Mucosa of descending colon (tissue), 3 donors: ENCODE data around the gene MYMK. TPM values are rescaled to one million over a fixed set of nuclear protein-coding genes. Genes with fewer than 3 reads are reported as not detected.

Experiments
- ATAC-seq: fragments of 200-7000 bp; cut with Tn5 transposase; one replicate; pipeline ENCODE4 v1.9.1; 2020; ENCODE audit warnings: mild to moderate bottlenecking, moderate library complexity
- DNase-seq, 3 donors: peaks; one replicate each; pipeline ENCODE4 v3.0.0-alpha.2; 2020
- H3K36me3 ChIP-seq: fragments of 200-600 bp; one replicate; pipeline ENCODE4 v1.8.0; 2021; ENCODE audit warnings: low read depth, mild to moderate bottlenecking
- H3K4me1 ChIP-seq: fragments of 200-600 bp; one replicate; pipeline ENCODE4 v1.8.0; 2021; ENCODE audit warnings: low read depth, mild to moderate bottlenecking
- H3K4me3 ChIP-seq: fragments of 200-600 bp; one replicate; pipeline ENCODE4 v1.8.0; 2021; ENCODE audit warnings: mild to moderate bottlenecking
- H3K9me3 ChIP-seq: fragments of 200-600 bp; one replicate; pipeline ENCODE4 v1.8.0; 2021; ENCODE audit warnings: mild to moderate bottlenecking
- intact Hi-C, 2 donors: fragments of 100-400 bp; cut with DNase I in 1 of 2; cut with micrococcal nuclease in 1 of 2; formaldehyde crosslinking; loops; one replicate each; pipeline versions ENCODE4 v1.11.0 to v1.11.1; 2022; cut with DNase I, micrococcal nuclease
- total RNA-seq, 3 donors: library from RNA; stranded (reverse); fragmentation: NEBNext Ultra II Directional in 2 of 3; extraction: Animal tissue kit (Norgen Biotek cat#: 25700) in 2 of 3; gene quantifications; one replicate each; pipeline versions ENCODE4 v1.2.1 to v1.2.4, GENCODE V29; 2021 to 2023
- TF ChIP-seq, protein P1 (sequence below): fragments of 200-600 bp; IDR thresholded peaks from one replicate; pipeline ENCODE4 v1.8.0; 2022; ENCODE audit warnings: antibody characterized with exemption, mild to moderate bottlenecking
- donor health status: DM: no; HTN: no; CAD: no; lungs with moderate emphysema.
- donor health status: DM: no; HTN: no; CAD: no.
- donor health status: DM: no; HTN: yes; CAD: no.

The MYMK gene
- total RNA-seq, 3 donors from 2014 or later, result not detected

DNA sequence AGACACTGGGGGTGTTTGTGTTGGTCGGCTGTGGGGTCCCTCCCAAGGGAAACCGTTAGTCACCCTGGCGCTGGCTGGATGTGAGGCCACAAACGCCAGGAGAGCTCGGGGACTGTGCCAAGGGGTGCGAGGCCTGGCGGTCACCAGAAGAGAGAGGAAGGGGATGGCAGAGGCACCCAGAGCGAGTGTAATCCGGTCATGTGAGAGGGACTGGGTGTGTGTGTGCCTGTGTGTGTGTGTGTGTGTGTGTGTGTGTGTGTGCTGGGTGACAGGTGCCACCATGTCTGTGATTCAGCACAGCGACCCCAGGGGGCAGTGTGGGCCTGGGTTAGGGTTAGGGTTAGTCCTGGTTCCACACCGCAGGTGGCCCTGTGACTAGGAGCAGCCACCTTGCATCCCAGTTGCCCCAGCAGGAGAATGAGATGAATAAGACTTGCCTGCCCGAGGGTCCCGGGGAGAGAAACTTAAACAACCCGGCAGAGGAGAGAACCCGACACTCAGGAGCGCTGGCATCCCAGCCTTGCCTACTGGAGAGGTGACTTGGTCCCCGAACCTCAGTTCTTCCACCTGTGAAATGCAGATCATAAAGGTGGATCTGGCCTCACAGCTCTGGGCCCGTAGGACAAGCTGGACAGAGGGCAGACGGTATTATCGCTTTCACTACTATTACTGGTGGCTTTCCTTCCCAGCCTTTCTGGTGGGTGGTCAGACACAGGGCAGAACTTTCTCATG lies 8.3 kb upstream of the MYMK start:
- Histone ChIP-seq H3K9me3 (no peaks in the 10 kb centered on the region), H3K4me3 (no peak overlapping the region), H3K36me3 (no peaks in the 10 kb centered on the region), H3K4me1 (peaks cover 5% of the 10 kb centered on the region)
- DNase-seq (peak; percentile 79 to 88 (median 87)), ATAC-seq (peak; percentile 87)
- intact Hi-C loops, result loop anchor here (5.0 kb wide), 2 partner anchors 184 to 194 kb away; no protein-coding TSS in a partner anchor
- TF ChIP-seq, protein P1, sequence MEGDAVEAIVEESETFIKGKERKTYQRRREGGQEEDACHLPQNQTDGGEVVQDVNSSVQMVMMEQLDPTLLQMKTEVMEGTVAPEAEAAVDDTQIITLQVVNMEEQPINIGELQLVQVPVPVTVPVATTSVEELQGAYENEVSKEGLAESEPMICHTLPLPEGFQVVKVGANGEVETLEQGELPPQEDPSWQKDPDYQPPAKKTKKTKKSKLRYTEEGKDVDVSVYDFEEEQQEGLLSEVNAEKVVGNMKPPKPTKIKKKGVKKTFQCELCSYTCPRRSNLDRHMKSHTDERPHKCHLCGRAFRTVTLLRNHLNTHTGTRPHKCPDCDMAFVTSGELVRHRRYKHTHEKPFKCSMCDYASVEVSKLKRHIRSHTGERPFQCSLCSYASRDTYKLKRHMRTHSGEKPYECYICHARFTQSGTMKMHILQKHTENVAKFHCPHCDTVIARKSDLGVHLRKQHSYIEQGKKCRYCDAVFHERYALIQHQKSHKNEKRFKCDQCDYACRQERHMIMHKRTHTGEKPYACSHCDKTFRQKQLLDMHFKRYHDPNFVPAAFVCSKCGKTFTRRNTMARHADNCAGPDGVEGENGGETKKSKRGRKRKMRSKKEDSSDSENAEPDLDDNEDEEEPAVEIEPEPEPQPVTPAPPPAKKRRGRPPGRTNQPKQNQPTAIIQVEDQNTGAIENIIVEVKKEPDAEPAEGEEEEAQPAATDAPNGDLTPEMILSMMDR, result no peak

- DNase-seq (no peak), ATAC-seq (no peak)
- no peaks in the 10 kb centered on the region for H3K9me3 ChIP-seq
- TF ChIP-seq, protein P1, result no peak
- H3K36me3 ChIP-seq, result no peaks in the 10 kb centered on the region
- no peak overlapping the region for H3K4me3 ChIP-seq
- peaks cover 5% of the 10 kb centered on the region for H3K4me1 ChIP-seq
- intact Hi-C loops, result loop anchor here (5.0 kb wide), 2 partner anchors 186 to 196 kb away; no protein-coding TSS in a partner anchor
Measured at GRCh38 chr9:133531293-133531692, 6.5 kb upstream of the MYMK start.

DNA sequence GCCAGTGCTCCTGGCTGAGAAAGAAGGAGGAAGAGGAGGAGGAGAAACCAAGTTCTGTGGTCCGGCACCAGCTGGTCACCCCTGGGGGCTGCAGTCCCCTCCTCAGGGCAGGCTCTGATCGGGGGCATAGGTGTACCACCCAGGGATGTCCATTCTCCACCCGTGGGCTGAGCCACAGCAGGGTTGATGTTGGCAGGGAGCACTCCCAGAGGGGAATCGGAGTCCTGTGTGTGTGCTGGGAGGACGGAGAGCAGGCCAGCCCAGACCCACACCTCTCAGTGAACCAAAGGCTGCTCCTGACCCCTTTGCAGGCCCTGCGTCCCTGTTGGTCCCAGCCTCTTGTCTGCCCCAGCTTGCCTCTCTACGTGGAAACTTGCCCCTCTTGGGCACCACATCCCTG lies 5.1 kb upstream of the MYMK start:
- no peak for DNase-seq
- no peaks in the 10 kb centered on the region for H3K36me3 ChIP-seq
- no peak overlapping the region for H3K4me3 ChIP-seq
- no peaks in the 10 kb centered on the region for H3K9me3 ChIP-seq
- intact Hi-C loops, result loop anchor here (5.0 kb wide), 2 partner anchors 187 to 197 kb away; no protein-coding TSS in a partner anchor
- ATAC-seq, result no peak
- peaks cover 3% of the 10 kb centered on the region for H3K4me1 ChIP-seq
- TF ChIP-seq, protein P1, result no peak

GRCh38 chr9:133529457-133529856 lies 4.7 kb upstream of the MYMK start:
- no peak overlapping the region for H3K4me3 ChIP-seq
- TF ChIP-seq, protein P1, result no peak
- no peaks in the 10 kb centered on the region for H3K4me1 ChIP-seq
- intact Hi-C loops, result no loop called here
- DNase-seq (no peak), ATAC-seq (no peak)
- no peaks in the 10 kb centered on the region for H3K36me3 ChIP-seq
- H3K9me3 ChIP-seq, result no peaks in the 10 kb centered on the region

DNA sequence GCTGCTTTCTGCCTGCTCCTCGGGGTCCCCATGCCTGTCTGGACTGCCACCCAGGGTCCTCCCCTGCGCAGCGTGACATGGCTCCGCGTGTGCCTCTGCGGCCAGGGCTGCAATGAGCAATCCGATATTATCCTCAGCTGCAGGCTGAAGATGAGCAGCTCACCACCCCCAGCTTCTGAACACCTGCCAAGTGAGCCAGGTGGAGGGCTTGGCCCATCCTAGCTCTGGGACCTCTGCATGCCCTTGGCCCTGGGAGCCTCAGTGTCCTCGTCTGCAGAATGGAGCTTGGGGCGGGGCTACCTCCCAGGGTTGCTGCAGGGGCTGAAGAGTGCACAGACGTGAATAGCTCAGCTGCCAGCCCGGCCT lies 4.1 kb upstream of the MYMK start:
- TF ChIP-seq, protein P1, result no peak
- intact Hi-C loops, result no loop called here
- H3K9me3 ChIP-seq, result no peaks in the 10 kb centered on the region
- DNase-seq (no peak), ATAC-seq (no peak)
- no peaks in the 10 kb centered on the region for H3K36me3 ChIP-seq
- no peak overlapping the region for H3K4me3 ChIP-seq
- H3K4me1 ChIP-seq, result no peaks in the 10 kb centered on the region
